HUES48 (cell line): ENCODE results near the gene RERE.
"Not testable (repeated sequence)": the region's sequence is repeated elsewhere in the genome, so short reads cannot be mapped to it uniquely, and the experiment has no call there.

ENCODE experiments used
- H3K27ac ChIP-seq: one replicate; pipeline ENCODE4 v1.7.0; 2013; ENCODE audit warnings: low read depth, low read length, inconsistent platforms
- H3K27me3 ChIP-seq: 2 replicates; pipeline ENCODE4 v1.6.1; 2013; ENCODE audit warnings: mild to moderate bottlenecking, low read length; ENCODE audit not compliant: control insufficient read depth, insufficient read depth
- H3K36me3 ChIP-seq: 2 replicates; pipeline ENCODE4 v1.6.1; 2013; ENCODE audit warnings: low read length; ENCODE audit not compliant: control insufficient read depth, insufficient read depth
- H3K4me1 ChIP-seq: 2 replicates; pipeline ENCODE4 v1.6.1; 2013; ENCODE audit warnings: mild to moderate bottlenecking, low read length; ENCODE audit not compliant: control insufficient read depth, insufficient read depth
- H3K4me3 ChIP-seq: 2 replicates; pipeline ENCODE4 v1.5.1; 2013; ENCODE audit warnings: mild to moderate bottlenecking, low read depth, low read length
- H3K9ac ChIP-seq: 2 replicates; pipeline ENCODE4 v1.6.1; 2013; ENCODE audit warnings: mild to moderate bottlenecking, low read depth, low read length, moderate library complexity
- H3K9me3 ChIP-seq: 2 replicates; pipeline ENCODE4 v1.6.1; 2013; ENCODE audit warnings: low read length; ENCODE audit not compliant: control insufficient read depth, insufficient read depth

RERE gene

GRCh38 chr1:8839990-8840389 is 22.6 kb upstream of the RERE start:
- Histone ChIP-seq H3K9me3 (no peaks in the 10 kb centered on the region), H3K27ac (no peak overlapping the region), H3K4me3 (no peak overlapping the region), H3K4me1 (no peaks in the 10 kb centered on the region), H3K9ac (no peak overlapping the region), H3K27me3 (no peaks in the 10 kb centered on the region), H3K36me3 (no peaks in the 10 kb centered on the region)

GRCh38 chr1:8835941-8836643 is 18.7 kb upstream of the RERE start:
- no peaks in the 10 kb centered on the region for H3K27me3 ChIP-seq
- no peaks in the 10 kb centered on the region for H3K36me3 ChIP-seq
- H3K4me1 ChIP-seq, result no peaks in the 10 kb centered on the region; the same call in 1 of the 2 replicates
- no peak overlapping the region for H3K9ac ChIP-seq
- no peak overlapping the region for H3K27ac ChIP-seq
- no peaks in the 10 kb centered on the region for H3K9me3 ChIP-seq
- H3K4me3 ChIP-seq, result no peak overlapping the region

- Histone ChIP-seq H3K27me3 (no peaks in the 10 kb centered on the region), H3K36me3 (no peaks in the 10 kb centered on the region), H3K4me1 (no peaks in the 10 kb centered on the region; the same call in 1 of the 2 replicates), H3K4me3 (no peak overlapping the region), H3K9ac (no peak overlapping the region), H3K9me3 (no peaks in the 10 kb centered on the region), H3K27ac (no peak overlapping the region)
Observed at GRCh38 chr1:8831340-8831739, 13.9 kb upstream of the RERE start.

GRCh38 chr1:8830732-8831131 is 13.3 kb upstream of the RERE start:
- H3K9me3 ChIP-seq, H3K9ac ChIP-seq, H3K36me3 ChIP-seq, H3K4me3 ChIP-seq, H3K27ac ChIP-seq, H3K27me3 ChIP-seq, H3K4me1 ChIP-seq: not testable (repeated sequence)

- no peaks in the 10 kb centered on the region for H3K27me3 ChIP-seq
- H3K4me3 ChIP-seq, result no peak overlapping the region
- H3K36me3 ChIP-seq, result no peaks in the 10 kb centered on the region
- H3K9me3 ChIP-seq, result no peaks in the 10 kb centered on the region
- H3K27ac ChIP-seq, result no peak overlapping the region
- no peak overlapping the region for H3K9ac ChIP-seq
- peaks cover 19% of the 10 kb centered on the region for H3K4me1 ChIP-seq
Observed at GRCh38 chr1:8825985-8826481, 8.6 kb upstream of the RERE start.

- Histone ChIP-seq H3K9me3 (no peaks in the 10 kb centered on the region), H3K36me3 (no peaks in the 10 kb centered on the region), H3K4me1 (peaks cover 27% of the 10 kb centered on the region), H3K27me3 (no peaks in the 10 kb centered on the region), H3K4me3 (no peak overlapping the region), H3K27ac (no peak overlapping the region), H3K9ac (no peak overlapping the region)
Observed at GRCh38 chr1:8823295-8823664, 5.8 kb upstream of the RERE start.

- Histone ChIP-seq H3K4me3 (no peak overlapping the region), H3K9ac (no peak overlapping the region; the same call in 1 of the 2 replicates), H3K27ac (peak overlapping the region; percentile 66), H3K27me3 (no peaks in the 10 kb centered on the region), H3K9me3 (no peaks in the 10 kb centered on the region), H3K4me1 (peaks cover 27% of the 10 kb centered on the region), H3K36me3 (no peaks in the 10 kb centered on the region)
Observed at GRCh38 chr1:8822373-8823294, 5.2 kb upstream of the RERE start.

GRCh38 chr1:8821084-8821483 is 3.6 kb upstream of the RERE start:
- no peak overlapping the region for H3K9ac ChIP-seq
- no peaks in the 10 kb centered on the region for H3K36me3 ChIP-seq
- H3K4me1 ChIP-seq, result peaks cover 28% of the 10 kb centered on the region
- H3K27me3 ChIP-seq, result no peaks in the 10 kb centered on the region
- no peak overlapping the region for H3K4me3 ChIP-seq
- H3K9me3 ChIP-seq, result no peaks in the 10 kb centered on the region
- H3K27ac ChIP-seq, result peak overlapping the region; percentile 17

GRCh38 chr1:8818789-8819188 is 1.3 kb upstream of the RERE start:
- H3K27ac ChIP-seq, result peak overlapping the region; percentile 97
- not testable (repeated sequence) for H3K9ac ChIP-seq, H3K36me3 ChIP-seq, H3K9me3 ChIP-seq, H3K27me3 ChIP-seq
- H3K4me3 ChIP-seq, result peak overlapping the region; percentile 94; the same call in 1 of the 2 replicates
- peaks cover 48% of the 10 kb centered on the region for H3K4me1 ChIP-seq

GRCh38 chr1:8818325-8818775 is 910 bp upstream of the RERE start:
- Histone ChIP-seq H3K4me1 (peaks cover 48% of the 10 kb centered on the region), H3K27ac (peak overlapping the region; percentile 97), H3K9me3 (no peaks in the 10 kb centered on the region)

More at GRCh38 chr1:8818325-8818775, 910 bp upstream of the RERE start:
- Histone ChIP-seq H3K4me3 (peak overlapping the region; percentile 94), H3K36me3 (no peaks in the 10 kb centered on the region), H3K9ac (peak overlapping the region; percentile 85; the same call in 1 of the 2 replicates), H3K27me3 (no peaks in the 10 kb centered on the region)
